ENCODE measurements around the gene CDK6. TPM values are rescaled to one million over a fixed set of nuclear protein-coding genes. Genes with fewer than 3 reads are reported as not detected.

CDK6 gene
- total RNA-seq, 1 donor: 36.0 TPM

DNA sequence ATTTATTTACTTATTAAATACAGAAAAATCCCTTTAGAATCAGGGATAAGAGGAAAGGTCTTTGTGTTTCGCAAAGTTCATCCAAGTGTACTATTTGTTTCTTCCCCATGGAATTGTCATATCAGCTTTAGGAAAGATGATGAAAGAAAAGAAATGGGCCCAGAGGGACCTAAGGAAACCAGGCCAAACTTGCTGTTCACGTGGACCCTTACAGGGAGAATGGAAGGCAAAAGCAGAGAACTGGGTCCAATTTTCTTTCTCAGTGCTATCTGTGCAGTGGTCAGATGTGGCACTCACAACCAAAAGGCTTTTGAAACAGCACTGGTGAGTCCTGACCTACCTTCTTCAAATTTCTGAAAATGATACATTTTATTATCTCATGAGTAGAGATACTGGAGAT, 192.6 kb downstream of the CDK6 start:
- TF ChIP-seq CTCF (IDR thresholded peaks at IDR 0.05; ENCODE audit: insufficient read depth, low read length): no peak
- no peak overlapping the region for H3K4me3 ChIP-seq (ENCODE audit: low read depth, low read length)
- peak; percentile 48 for DNase-seq (ENCODE audit: low read depth)

DNA sequence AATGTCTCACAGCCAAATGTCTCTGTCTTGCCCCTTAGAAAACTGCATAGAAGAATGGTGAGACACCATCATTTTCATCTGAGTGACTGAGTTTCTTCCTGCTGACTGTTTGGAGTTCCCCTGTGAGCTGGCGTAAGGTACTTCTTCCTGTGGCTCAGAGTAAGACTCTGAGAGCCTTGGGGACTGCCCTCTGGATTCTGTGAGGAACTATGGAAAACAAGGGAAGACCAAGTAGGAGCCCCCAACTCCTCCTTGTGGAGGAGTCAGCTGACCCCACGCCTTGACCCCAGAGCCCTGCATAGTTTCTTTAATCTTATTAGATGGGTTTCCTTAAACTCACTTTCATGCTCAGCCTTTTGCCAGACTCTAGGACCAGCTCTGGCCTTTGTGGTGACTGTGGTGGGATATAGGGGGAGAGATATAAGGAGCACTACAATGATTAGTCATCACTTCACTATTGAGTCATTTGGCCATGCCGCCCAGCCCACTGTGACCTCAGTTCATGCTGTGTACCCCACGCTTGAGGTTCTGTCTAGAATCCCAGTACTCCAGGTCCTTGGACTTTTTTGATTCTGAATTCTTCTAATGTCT, 194.4 kb downstream of the CDK6 start:
- no peak for TF ChIP-seq CTCF (IDR thresholded peaks at IDR 0.05; ENCODE audit: insufficient read depth, low read length)
- DNase-seq (ENCODE audit: low read depth): peak; percentile 45
- H3K4me3 ChIP-seq (ENCODE audit: low read depth, low read length): no peak overlapping the region

DNA sequence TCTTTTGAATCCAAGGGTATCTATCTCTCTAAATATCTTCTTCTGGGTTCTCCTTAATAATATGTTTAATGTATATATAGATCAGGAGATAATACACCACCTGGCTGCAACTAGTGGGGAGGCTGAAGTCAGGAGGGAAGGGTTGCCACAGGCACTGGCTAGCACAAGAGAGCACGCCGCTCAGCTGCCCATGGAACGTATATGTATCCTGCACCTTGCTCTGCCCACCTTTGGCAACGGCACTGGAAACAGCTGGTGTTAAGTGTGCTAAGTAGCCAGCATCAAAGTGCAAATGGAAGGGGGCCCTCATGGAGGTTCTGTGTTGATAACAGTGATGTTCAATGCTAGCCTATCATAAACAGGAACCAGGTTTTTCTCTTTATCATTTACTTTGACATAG, 196.4 kb downstream of the CDK6 start:
- no peak for TF ChIP-seq CTCF (IDR thresholded peaks at IDR 0.05; ENCODE audit: insufficient read depth, low read length)
- H3K4me3 ChIP-seq (ENCODE audit: low read depth, low read length): no peak overlapping the region
- no peak for DNase-seq (ENCODE audit: low read depth)

GRCh38 chr7:92639213-92639896, 197.0 kb downstream of the CDK6 start:
- H3K4me3 ChIP-seq (ENCODE audit: low read depth, low read length): no peak overlapping the region
- no peak for DNase-seq (ENCODE audit: low read depth)
- TF ChIP-seq CTCF (IDR thresholded peaks at IDR 0.05; ENCODE audit: insufficient read depth, low read length): no peak

DNA sequence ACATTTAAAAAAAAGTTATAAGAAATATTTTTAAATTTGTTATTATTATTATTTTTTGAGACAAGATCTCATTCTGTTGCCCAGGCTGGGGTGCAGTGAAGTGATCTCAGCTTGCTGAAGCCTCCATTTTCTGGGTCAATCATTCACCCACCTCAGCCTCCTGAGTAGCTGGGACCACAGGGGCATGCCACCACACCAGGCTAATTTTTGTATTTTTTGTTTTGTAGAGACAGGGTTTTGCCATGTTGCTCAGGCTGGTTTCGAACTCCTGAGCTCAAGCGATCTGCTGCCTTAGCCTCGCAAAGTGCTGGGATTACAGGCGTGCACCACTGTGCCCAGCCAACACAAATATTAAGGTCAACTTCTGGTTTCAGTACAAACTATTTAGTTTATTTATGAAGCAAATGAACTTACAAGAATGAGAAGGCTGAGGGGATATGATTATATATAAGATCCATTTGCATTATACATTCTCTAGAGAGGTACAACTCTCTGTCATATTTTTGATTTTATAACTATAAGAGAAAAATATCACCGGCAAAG, 200.3 kb downstream of the CDK6 start:
- H3K4me3 ChIP-seq (ENCODE audit: low read depth, low read length): no peak overlapping the region
- no peak for DNase-seq (ENCODE audit: low read depth)
- no peak for TF ChIP-seq CTCF (IDR thresholded peaks at IDR 0.05; ENCODE audit: insufficient read depth, low read length)

- TF ChIP-seq CTCF (IDR thresholded peaks at IDR 0.05; ENCODE audit: insufficient read depth, low read length): no peak
- H3K4me3 ChIP-seq (ENCODE audit: low read depth, low read length): no peak overlapping the region
- DNase-seq (ENCODE audit: low read depth): no peak
These were observed 200.8 kb downstream of the CDK6 start for GRCh38 chr7:92635538-92635937.
